NCI-H128 (cell line): ENCODE data around the gene SOBP.

Source experiments
- DNase-seq: peaks from one replicate; lab custom pipeline; 2025; ENCODE audit not compliant: unreplicated experiment; lab: John Stamatoyannopoulos, UW

The SOBP gene

GRCh38 chr6:107636486-107636885, 146.6 kb downstream of the SOBP start:
- DNase-seq, result no peak

GRCh38 chr6:107637316-107638315, 147.7 kb downstream of the SOBP start:
- DNase-seq, result no peak

- DNase-seq, result no peak
Measured at GRCh38 chr6:107638493-107638892, 148.6 kb downstream of the SOBP start.

GRCh38 chr6:107639511-107639910, 149.6 kb downstream of the SOBP start:
- DNase-seq, result no peak

GRCh38 chr6:107641071-107641470, 151.2 kb downstream of the SOBP start:
- no peak for DNase-seq

- DNase-seq, result no peak
Measured at GRCh38 chr6:107641500-107641941, 151.6 kb downstream of the SOBP start.

- no peak for DNase-seq
Measured at GRCh38 chr6:107642095-107642860, 152.4 kb downstream of the SOBP start.

GRCh38 chr6:107642861-107643328, 153.0 kb downstream of the SOBP start:
- DNase-seq, result no peak

GRCh38 chr6:107644513-107644912, 154.6 kb downstream of the SOBP start:
- no peak for DNase-seq

- no peak for DNase-seq
Measured at GRCh38 chr6:107645740-107646139, 155.8 kb downstream of the SOBP start.

GRCh38 chr6:107646176-107646575, 156.3 kb downstream of the SOBP start:
- no peak for DNase-seq

GRCh38 chr6:107646776-107647438, 157.0 kb downstream of the SOBP start:
- DNase-seq, result no peak

GRCh38 chr6:107647439-107647948, 157.6 kb downstream of the SOBP start:
- no peak for DNase-seq

- DNase-seq, result no peak
Measured at GRCh38 chr6:107648983-107649382, 159.1 kb downstream of the SOBP start.

- DNase-seq, result no peak
Measured at GRCh38 chr6:107652526-107653182, 162.7 kb downstream of the SOBP start.

GRCh38 chr6:107653183-107653580, 163.3 kb downstream of the SOBP start:
- DNase-seq, result peak; percentile 49

GRCh38 chr6:107653861-107654394, 164.0 kb downstream of the SOBP start:
- no peak for DNase-seq

GRCh38 chr6:107654764-107655163, 164.8 kb downstream of the SOBP start:
- no peak for DNase-seq

GRCh38 chr6:107655245-107655644, 165.3 kb downstream of the SOBP start:
- DNase-seq, result no peak

GRCh38 chr6:107655864-107656263, 165.9 kb downstream of the SOBP start:
- no peak for DNase-seq
